GM10847 (cell line): ENCODE measurements around the gene SDK1.

Experiments
- POLR2A ChIP-seq: IDR thresholded peaks from 2 replicates; pipeline ENCODE4 v1.6.1; 2011; ENCODE audit not compliant: insufficient read length; ENCODE audit errors: extremely low read depth

Gene SDK1

GRCh38 chr7:4281231-4281993 lies 980.4 kb downstream of the SDK1 start:
- TF ChIP-seq POLR2A = no peak

- TF ChIP-seq POLR2A = no peak
These were observed 981.6 kb downstream of the SDK1 start for GRCh38 chr7:4282434-4283223.

- no peak for TF ChIP-seq POLR2A
These were observed 985.3 kb downstream of the SDK1 start for GRCh38 chr7:4286351-4286750.

- no peak for TF ChIP-seq POLR2A
These were observed 987.8 kb downstream of the SDK1 start for GRCh38 chr7:4288791-4289394.

GRCh38 chr7:4297165-4297917 lies 996.3 kb downstream of the SDK1 start:
- no peak for TF ChIP-seq POLR2A

GRCh38 chr7:4297918-4298219 lies 996.8 kb downstream of the SDK1 start:
- no peak for TF ChIP-seq POLR2A

- no peak for TF ChIP-seq POLR2A
These were observed 998.4 kb downstream of the SDK1 start for GRCh38 chr7:4299431-4299830.

- TF ChIP-seq POLR2A = no peak
These were observed 1001.3 kb downstream of the SDK1 start for GRCh38 chr7:4302203-4302905.

- no peak for TF ChIP-seq POLR2A
These were observed 1006.5 kb downstream of the SDK1 start for GRCh38 chr7:4307316-4308204.

- no peak for TF ChIP-seq POLR2A
These were observed 1007.1 kb downstream of the SDK1 start for GRCh38 chr7:4308205-4308590.
